Epithelial cell of proximal tubule (primary cell): ENCODE measurements around the gene KPNB1. TPM values are rescaled to one million over a fixed set of nuclear protein-coding genes. Genes with fewer than 3 reads are reported as not detected.

Source experiments
- DNase-seq: peaks from one replicate; pipeline ENCODE4 v3.0.0-alpha.2; 2011; ENCODE audit warnings: low read depth
- H3K4me3 ChIP-seq: 2 replicates; pipeline ENCODE4 v1.5.1; 2011; ENCODE audit warnings: low read depth, mild to moderate bottlenecking, low read length
- total RNA-seq: library from RNA; depleted of rRNA; stranded (reverse); fragments of >200 nt; gene quantifications from 2 replicates; pipeline ENCODE4 v1.2.3, GENCODE V29; 2015
- TF ChIP-seq, protein P1 (sequence below): conservative IDR thresholded peaks from 2 replicates; pipeline ENCODE4 v1.5.1; 2012; ENCODE audit warnings: low read depth, mild to moderate bottlenecking, low read length

The KPNB1 gene
- total RNA-seq, 1 donor from 2014 or later, result 392 TPM

- H3K4me3 ChIP-seq, result no peak overlapping the region
- DNase-seq, result no peak
- TF ChIP-seq, protein P1, sequence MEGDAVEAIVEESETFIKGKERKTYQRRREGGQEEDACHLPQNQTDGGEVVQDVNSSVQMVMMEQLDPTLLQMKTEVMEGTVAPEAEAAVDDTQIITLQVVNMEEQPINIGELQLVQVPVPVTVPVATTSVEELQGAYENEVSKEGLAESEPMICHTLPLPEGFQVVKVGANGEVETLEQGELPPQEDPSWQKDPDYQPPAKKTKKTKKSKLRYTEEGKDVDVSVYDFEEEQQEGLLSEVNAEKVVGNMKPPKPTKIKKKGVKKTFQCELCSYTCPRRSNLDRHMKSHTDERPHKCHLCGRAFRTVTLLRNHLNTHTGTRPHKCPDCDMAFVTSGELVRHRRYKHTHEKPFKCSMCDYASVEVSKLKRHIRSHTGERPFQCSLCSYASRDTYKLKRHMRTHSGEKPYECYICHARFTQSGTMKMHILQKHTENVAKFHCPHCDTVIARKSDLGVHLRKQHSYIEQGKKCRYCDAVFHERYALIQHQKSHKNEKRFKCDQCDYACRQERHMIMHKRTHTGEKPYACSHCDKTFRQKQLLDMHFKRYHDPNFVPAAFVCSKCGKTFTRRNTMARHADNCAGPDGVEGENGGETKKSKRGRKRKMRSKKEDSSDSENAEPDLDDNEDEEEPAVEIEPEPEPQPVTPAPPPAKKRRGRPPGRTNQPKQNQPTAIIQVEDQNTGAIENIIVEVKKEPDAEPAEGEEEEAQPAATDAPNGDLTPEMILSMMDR, result no peak
These were observed 13.3 kb upstream of the KPNB1 start for GRCh38 chr17:47636273-47637030.

GRCh38 chr17:47638903-47639302 lies 10.8 kb upstream of the KPNB1 start:
- TF ChIP-seq, protein P1, result no peak
- DNase-seq, result no peak
- H3K4me3 ChIP-seq, result no peak overlapping the region

- TF ChIP-seq, protein P1, result no peak
- H3K4me3 ChIP-seq, result no peak overlapping the region
- no peak for DNase-seq
These were observed 9.6 kb upstream of the KPNB1 start for GRCh38 chr17:47640076-47640475.

- TF ChIP-seq, protein P1, result no peak
- H3K4me3 ChIP-seq, result no peak overlapping the region
- DNase-seq, result no peak
These were observed 8.5 kb upstream of the KPNB1 start for GRCh38 chr17:47641202-47641601.

- H3K4me3 ChIP-seq, result no peak overlapping the region
- DNase-seq, result no peak
- TF ChIP-seq, protein P1, result no peak
These were observed 6.6 kb upstream of the KPNB1 start for GRCh38 chr17:47643116-47643515.

DNA sequence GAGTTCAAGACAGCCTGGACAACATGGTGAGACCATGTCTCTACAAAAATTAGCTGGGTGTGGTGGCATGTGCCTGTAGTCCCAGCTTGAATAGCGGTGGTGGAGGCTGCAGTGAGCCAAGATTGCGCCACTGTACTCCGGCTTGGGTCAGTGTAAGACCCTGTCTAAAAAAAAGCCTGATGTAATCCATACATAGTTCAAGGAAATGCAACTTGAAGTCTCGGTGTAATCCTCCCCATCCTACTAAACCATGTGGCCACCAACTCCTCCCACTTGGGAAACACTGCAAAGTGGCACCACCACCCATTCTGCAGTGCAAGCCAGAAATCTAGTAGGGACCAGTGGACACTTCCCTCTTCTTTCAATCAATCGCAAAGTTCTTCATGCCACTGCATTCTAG lies 5.4 kb upstream of the KPNB1 start:
- TF ChIP-seq, protein P1, result no peak

GRCh38 chr17:47649972-47650524 lies 329 bp downstream of the KPNB1 start:
- TF ChIP-seq, protein P1, result no peak
- H3K4me3 ChIP-seq, result peak overlapping the region; percentile 86
- no peak for DNase-seq

More for the DNA sequence above, 5.4 kb upstream of the KPNB1 start:
- DNase-seq, result no peak
- no peak overlapping the region for H3K4me3 ChIP-seq
